Measurements from ENCODE around the gene NOX1.

DNA sequence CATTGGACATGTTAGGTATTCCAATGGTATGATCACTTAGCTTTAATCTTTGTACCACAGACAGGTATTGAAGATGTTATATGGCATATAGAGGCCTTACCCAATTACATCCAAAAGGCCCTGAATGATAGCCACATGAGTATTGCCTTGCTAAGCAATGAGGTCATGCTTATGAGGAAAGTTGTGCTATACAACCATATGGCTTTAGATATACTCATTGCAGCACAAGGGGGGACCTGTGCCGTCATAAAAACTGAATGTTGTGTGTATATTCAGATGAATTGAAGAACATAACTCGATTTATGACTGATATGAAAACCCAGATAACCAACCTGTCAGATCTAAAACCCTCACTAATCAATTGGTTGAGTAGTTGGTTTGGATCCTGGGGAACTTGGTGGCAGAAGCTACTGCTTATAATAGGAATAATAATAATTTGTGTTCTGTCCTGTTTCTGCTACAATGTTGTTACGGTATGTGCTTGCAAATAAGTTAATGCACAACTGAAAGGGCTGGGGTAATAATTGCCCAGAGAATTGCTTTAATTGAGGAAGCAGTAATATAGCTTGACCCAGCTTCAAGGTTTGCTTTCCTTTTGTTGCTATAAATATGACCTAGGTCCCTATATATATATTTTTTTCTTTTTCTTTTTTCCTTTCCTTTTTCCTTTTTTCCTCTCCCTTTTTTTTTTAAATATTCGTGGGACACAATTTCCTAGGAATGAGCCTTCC, 75.5 kb downstream of the NOX1 start:
- TF ChIP-seq, protein P1, sequence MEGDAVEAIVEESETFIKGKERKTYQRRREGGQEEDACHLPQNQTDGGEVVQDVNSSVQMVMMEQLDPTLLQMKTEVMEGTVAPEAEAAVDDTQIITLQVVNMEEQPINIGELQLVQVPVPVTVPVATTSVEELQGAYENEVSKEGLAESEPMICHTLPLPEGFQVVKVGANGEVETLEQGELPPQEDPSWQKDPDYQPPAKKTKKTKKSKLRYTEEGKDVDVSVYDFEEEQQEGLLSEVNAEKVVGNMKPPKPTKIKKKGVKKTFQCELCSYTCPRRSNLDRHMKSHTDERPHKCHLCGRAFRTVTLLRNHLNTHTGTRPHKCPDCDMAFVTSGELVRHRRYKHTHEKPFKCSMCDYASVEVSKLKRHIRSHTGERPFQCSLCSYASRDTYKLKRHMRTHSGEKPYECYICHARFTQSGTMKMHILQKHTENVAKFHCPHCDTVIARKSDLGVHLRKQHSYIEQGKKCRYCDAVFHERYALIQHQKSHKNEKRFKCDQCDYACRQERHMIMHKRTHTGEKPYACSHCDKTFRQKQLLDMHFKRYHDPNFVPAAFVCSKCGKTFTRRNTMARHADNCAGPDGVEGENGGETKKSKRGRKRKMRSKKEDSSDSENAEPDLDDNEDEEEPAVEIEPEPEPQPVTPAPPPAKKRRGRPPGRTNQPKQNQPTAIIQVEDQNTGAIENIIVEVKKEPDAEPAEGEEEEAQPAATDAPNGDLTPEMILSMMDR (IDR thresholded peaks at IDR 0.05; ENCODE audit: insufficient read depth, low read length, poor library complexity, severe bottlenecking), result no peak
- TF ChIP-seq EZH2phosphoT487 (conservative IDR thresholded peaks at IDR 0.05; ENCODE audit: low read length), result no peak

All from SU-DHL-6 (cell line).